Measurements from ENCODE around the gene GRM5. TPM values are rescaled to one million over a fixed set of nuclear protein-coding genes. Genes with fewer than 3 reads are reported as not detected.
"Not testable (repeated sequence)": the region's sequence is repeated elsewhere in the genome, so short reads cannot be mapped to it uniquely, and the experiment has no call there.

GRM5 gene

GRCh38 chr11:88458047-88458446 lies 607.7 kb downstream of the GRM5 start:
- H2BK12ac ChIP-seq (ENCODE audit: low read length); H3K4me3 ChIP-seq (ENCODE audit: low read length in 2 of 2); H2BK5ac ChIP-seq (ENCODE audit: low read length); H2BK15ac ChIP-seq (ENCODE audit: low read length); H2AK5ac ChIP-seq (ENCODE audit: low read depth, low read length); H3K9ac ChIP-seq (ENCODE audit: low read depth, low read length, poor library complexity); DNase-seq (ENCODE audit: low spot score); H4K91ac ChIP-seq (ENCODE audit: low read depth, low read length, poor library complexity); H3K27me3 ChIP-seq (ENCODE audit: control insufficient read depth in 3 of 3, insufficient read depth in 3 of 3, low read depth in 1 of 3, low read length in 3 of 3); H4K8ac ChIP-seq (ENCODE audit: low read depth, low read length); H3K36me3 ChIP-seq (replicated peaks in 1 of 2; ENCODE audit: control insufficient read depth in 2 of 2, insufficient read depth in 2 of 2, low read length in 2 of 2); H3K14ac ChIP-seq (ENCODE audit: low read length); H3K4me1 ChIP-seq (ENCODE audit: control insufficient read depth in 2 of 2, insufficient read depth in 1 of 2, low read depth in 1 of 2, low read length in 2 of 2); H3K18ac ChIP-seq (ENCODE audit: low read length); H3K23ac ChIP-seq (ENCODE audit: low read depth, low read length, poor library complexity); H3K79me1 ChIP-seq (ENCODE audit: low read depth, low read length); H2AFZ ChIP-seq (ENCODE audit: low read length); H3K9me3 ChIP-seq (replicated peaks in 1 of 2; ENCODE audit: control insufficient read depth in 2 of 2, insufficient read depth in 1 of 2, low read depth in 1 of 2, low read length in 2 of 2); H3K27ac ChIP-seq (replicated peaks; ENCODE audit: low read length); H2BK120ac ChIP-seq (ENCODE audit: low read depth, low read length); H3K4me2 ChIP-seq (ENCODE audit: insufficient read depth, low read length, poor library complexity, severe bottlenecking); H3K4ac ChIP-seq (ENCODE audit: low read length): not testable (repeated sequence)
- WGBS, 2 donors (ENCODE audit: extremely low coverage in 2 of 2, insufficient read length in 2 of 2, insufficient replicate concordance in 1 of 2): no CpG with 5 or more reads among the region's 4 CpGs

GRCh38 chr11:88455974-88456373 lies 609.8 kb downstream of the GRM5 start:
- H3K23ac ChIP-seq (ENCODE audit: low read depth, low read length, poor library complexity): no peak overlapping the region
- no peak overlapping the region for H4K8ac ChIP-seq (ENCODE audit: low read depth, low read length)
- H2BK5ac ChIP-seq (ENCODE audit: low read length): no peak overlapping the region
- no peak overlapping the region for H2BK12ac ChIP-seq (ENCODE audit: low read length)
- H3K14ac ChIP-seq (ENCODE audit: low read length): no peak overlapping the region
- H2AK5ac ChIP-seq (ENCODE audit: low read depth, low read length): no peak overlapping the region
- no peak overlapping the region for H3K4ac ChIP-seq (ENCODE audit: low read length)
- DNase-seq (ENCODE audit: low spot score): no peak
- no peak overlapping the region for H2BK15ac ChIP-seq (ENCODE audit: low read length)
- H3K79me1 ChIP-seq (ENCODE audit: low read depth, low read length): no peaks in the 10 kb centered on the region
- H3K36me3 ChIP-seq (replicated peaks in 1 of 2; ENCODE audit: control insufficient read depth in 2 of 2, insufficient read depth in 2 of 2, low read length in 2 of 2): no peaks in the 10 kb centered on the region
- no peak overlapping the region for H3K4me3 ChIP-seq (ENCODE audit: low read length in 2 of 2)
- H3K18ac ChIP-seq (ENCODE audit: low read length): no peak overlapping the region
- no peak overlapping the region for H3K9ac ChIP-seq (ENCODE audit: low read depth, low read length, poor library complexity)
- WGBS, 2 donors (ENCODE audit: extremely low coverage in 2 of 2, insufficient read length in 2 of 2, insufficient replicate concordance in 1 of 2): no CpG with 5 or more reads among the region's 2 CpGs
- no peaks in the 10 kb centered on the region for H3K4me1 ChIP-seq (ENCODE audit: control insufficient read depth in 2 of 2, insufficient read depth in 1 of 2, low read depth in 1 of 2, low read length in 2 of 2)
- H3K4me2 ChIP-seq (ENCODE audit: insufficient read depth, low read length, poor library complexity, severe bottlenecking): no peak overlapping the region
- no peaks in the 10 kb centered on the region for H3K27me3 ChIP-seq (ENCODE audit: control insufficient read depth in 3 of 3, insufficient read depth in 3 of 3, low read depth in 1 of 3, low read length in 3 of 3)
- H4K91ac ChIP-seq (ENCODE audit: low read depth, low read length, poor library complexity): no peak overlapping the region
- H3K9me3 ChIP-seq (replicated peaks in 1 of 2; ENCODE audit: control insufficient read depth in 2 of 2, insufficient read depth in 1 of 2, low read depth in 1 of 2, low read length in 2 of 2): no peaks in the 10 kb centered on the region
- no peak overlapping the region for H2BK120ac ChIP-seq (ENCODE audit: low read depth, low read length)
- no peak overlapping the region for H3K27ac ChIP-seq (replicated peaks; ENCODE audit: low read length)
- H2AFZ ChIP-seq (ENCODE audit: low read length): no peak overlapping the region

GRCh38 chr11:88454881-88455280 lies 610.9 kb downstream of the GRM5 start:
- no CpG with 5 or more reads among the region's 3 CpGs for WGBS, 2 donors (ENCODE audit: extremely low coverage in 2 of 2, insufficient read length in 2 of 2, insufficient replicate concordance in 1 of 2)
- H3K4me2 ChIP-seq (ENCODE audit: insufficient read depth, low read length, poor library complexity, severe bottlenecking): no peak overlapping the region
- H4K91ac ChIP-seq (ENCODE audit: low read depth, low read length, poor library complexity): no peak overlapping the region
- no peak overlapping the region for H3K4me3 ChIP-seq (ENCODE audit: low read length in 2 of 2)
- H2BK12ac ChIP-seq (ENCODE audit: low read length): no peak overlapping the region
- H3K27ac ChIP-seq (replicated peaks; ENCODE audit: low read length): no peak overlapping the region
- no peak overlapping the region for H2BK5ac ChIP-seq (ENCODE audit: low read length)
- no peak overlapping the region for H3K14ac ChIP-seq (ENCODE audit: low read length)
- no peak for DNase-seq (ENCODE audit: low spot score)
- no peaks in the 10 kb centered on the region for H3K4me1 ChIP-seq (ENCODE audit: control insufficient read depth in 2 of 2, insufficient read depth in 1 of 2, low read depth in 1 of 2, low read length in 2 of 2)
- no peaks in the 10 kb centered on the region for H3K9me3 ChIP-seq (replicated peaks in 1 of 2; ENCODE audit: control insufficient read depth in 2 of 2, insufficient read depth in 1 of 2, low read depth in 1 of 2, low read length in 2 of 2)
- no peak overlapping the region for H2BK15ac ChIP-seq (ENCODE audit: low read length)
- H4K8ac ChIP-seq (ENCODE audit: low read depth, low read length): no peak overlapping the region
- no peak overlapping the region for H3K23ac ChIP-seq (ENCODE audit: low read depth, low read length, poor library complexity)
- H2BK120ac ChIP-seq (ENCODE audit: low read depth, low read length): no peak overlapping the region
- no peaks in the 10 kb centered on the region for H3K27me3 ChIP-seq (ENCODE audit: control insufficient read depth in 3 of 3, insufficient read depth in 3 of 3, low read depth in 1 of 3, low read length in 3 of 3)
- H2AK5ac ChIP-seq (ENCODE audit: low read depth, low read length): no peak overlapping the region
- no peak overlapping the region for H3K18ac ChIP-seq (ENCODE audit: low read length)
- H3K9ac ChIP-seq (ENCODE audit: low read depth, low read length, poor library complexity): no peak overlapping the region
- no peak overlapping the region for H3K4ac ChIP-seq (ENCODE audit: low read length)
- H3K79me1 ChIP-seq (ENCODE audit: low read depth, low read length): no peaks in the 10 kb centered on the region
- H2AFZ ChIP-seq (ENCODE audit: low read length): no peak overlapping the region
- H3K36me3 ChIP-seq (replicated peaks in 1 of 2; ENCODE audit: control insufficient read depth in 2 of 2, insufficient read depth in 2 of 2, low read length in 2 of 2): no peaks in the 10 kb centered on the region

Small RNA genes lying within 50 kb of the gene (small RNA-seq; reads per million reads assigned to genes)
- not detected for gene RNU6-16P (ENCODE audit: insufficient read depth)

All from neuronal stem cell (in vitro differentiated cells).